Measurements from ENCODE around the gene MKNK2. TPM values are rescaled to one million over a fixed set of nuclear protein-coding genes. Genes with fewer than 3 reads are reported as not detected.

Gene MKNK2
- total RNA-seq, 2 donors from 2014 or later, result 127 to 174 TPM

GRCh38 chr19:2061495-2062388, 10.7 kb upstream of the MKNK2 start:
- ATAC-seq (peak; percentile 88 to 90), DNase-seq (peak; percentile 99)
- intact Hi-C loops (cut with DNase I), result no loop called here

DNA sequence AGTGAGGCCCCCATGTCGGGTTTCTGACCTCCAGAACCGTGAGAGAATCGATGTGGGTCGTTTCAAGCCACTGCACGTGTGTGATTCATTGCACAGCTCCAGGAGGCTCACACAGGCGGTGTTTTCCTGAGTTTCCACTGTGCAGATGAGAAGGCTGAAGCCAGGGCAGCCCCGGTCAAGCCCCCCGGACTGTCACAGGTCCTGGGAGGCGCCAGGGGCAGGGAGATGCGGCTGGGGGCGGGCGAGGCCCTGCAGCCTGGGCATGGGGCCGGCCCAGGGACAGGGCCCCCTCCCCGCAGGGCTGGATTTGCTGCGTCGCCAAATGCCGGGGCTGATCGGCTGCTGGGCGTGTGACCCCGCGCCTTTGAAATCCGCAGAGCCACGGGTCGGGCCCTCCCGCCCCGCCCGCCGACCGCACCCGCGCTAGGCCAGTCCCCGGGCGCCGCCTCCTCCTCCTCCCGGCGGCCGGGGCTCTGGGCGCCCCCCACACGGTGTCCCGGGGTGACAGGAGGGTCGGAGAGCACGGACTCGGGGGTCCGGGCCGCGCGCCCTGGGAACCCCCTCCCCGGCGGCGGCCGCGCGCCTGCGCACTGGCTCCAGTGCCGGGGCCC, 9.9 kb upstream of the MKNK2 start:
- intact Hi-C loops (cut with DNase I), result no loop called here
- peak; percentile 64 to 66 for ATAC-seq

DNA sequence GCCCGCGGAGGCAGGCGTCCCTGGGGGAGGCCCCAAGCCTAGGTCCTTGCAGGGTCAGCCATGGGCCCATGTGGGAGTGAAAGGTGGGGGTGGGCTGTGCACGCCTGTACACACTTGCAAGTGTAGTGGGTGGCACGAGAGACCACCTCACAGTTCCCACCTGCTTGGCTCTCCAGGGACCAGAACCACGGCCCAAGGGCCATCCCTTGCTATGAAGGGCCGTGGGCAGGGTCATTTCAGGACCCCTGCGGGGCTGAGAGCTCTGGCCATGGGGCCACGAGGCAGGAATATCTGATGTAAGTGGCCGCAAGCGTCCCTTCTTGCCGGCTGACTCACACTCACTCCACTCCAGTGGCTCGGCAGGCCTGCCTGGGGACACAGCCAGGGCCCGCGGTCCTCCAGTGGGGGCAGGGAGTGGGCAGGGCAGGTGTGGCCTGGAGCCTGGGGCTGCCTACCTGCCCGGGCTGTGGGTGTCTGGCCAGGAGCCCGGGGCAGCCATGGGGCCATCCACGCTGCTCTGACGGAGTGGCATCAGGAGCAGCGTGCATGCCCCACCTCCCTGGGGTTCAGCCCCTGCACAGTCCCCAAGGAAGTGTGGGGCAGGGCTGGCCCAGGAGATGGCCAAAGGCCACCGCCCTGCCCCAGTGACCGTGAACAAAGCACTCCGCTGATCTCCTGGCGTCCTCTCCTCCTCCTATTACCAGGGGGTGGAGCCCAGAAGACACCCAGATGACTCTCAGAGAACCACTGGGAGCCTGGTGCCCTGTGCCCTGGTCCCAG, 8.6 kb upstream of the MKNK2 start:
- DNase-seq (peak; percentile 71), ATAC-seq (peak; percentile 14 to 17)
- intact Hi-C loops (cut with DNase I), result no loop called here

More for the DNA sequence above, 9.9 kb upstream of the MKNK2 start:
- DNase-seq, result peak; percentile 81

GRCh38 chr19:2058570-2059421, 7.8 kb upstream of the MKNK2 start:
- DNase-seq (no peak), ATAC-seq (no peak)
- intact Hi-C loops (cut with DNase I), result no loop called here

DNA sequence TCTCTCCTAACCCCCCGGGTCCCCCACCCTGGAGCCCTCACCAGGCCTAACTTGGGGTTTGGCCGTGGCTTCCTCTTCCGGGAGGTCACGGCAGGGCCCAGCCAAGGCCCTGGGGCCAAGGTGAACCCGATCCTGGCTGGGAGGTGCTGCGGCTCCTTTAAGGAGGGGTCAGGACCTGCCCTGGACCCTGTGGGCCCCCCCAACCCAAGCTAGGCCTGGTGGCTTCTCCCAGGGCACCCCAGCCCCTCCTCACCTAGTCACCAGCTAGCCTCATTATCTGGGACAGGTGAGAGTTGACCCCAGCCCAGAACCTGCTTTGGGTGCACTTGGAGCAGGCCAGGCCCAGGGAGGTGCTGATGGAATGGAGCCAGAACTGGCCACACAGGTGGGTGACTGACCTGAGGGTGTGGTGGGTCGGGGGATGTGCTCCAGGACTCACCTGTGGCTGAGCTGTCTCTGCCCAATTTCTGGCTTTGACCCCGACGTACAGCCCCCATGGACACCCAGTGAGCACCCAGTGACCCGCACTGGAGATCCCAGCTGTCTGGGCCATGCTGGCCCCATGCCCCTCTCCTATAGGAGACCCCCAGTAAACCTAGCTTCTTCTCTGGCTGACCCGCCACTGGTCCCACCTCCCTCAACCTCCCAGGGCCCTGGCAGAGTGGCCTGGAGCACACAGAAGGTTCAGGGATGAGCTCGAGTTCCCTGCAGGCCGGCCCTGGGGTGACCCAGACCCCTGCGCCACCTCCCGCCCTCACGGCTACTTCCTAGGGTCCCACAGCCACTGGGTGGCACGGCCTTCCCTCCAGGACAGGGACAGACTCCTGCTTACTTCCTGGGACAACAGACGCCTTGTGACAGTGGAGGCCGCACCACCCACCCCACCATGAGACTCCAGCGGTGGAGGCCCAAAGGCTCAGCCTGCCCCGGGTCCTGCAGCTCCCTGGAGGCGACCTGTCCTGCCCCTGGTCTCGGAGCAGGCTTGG, 6.7 kb upstream of the MKNK2 start:
- DNase-seq, result no peak
- intact Hi-C loops (cut with DNase I), result no loop called here
- no peak for ATAC-seq

- ATAC-seq (no peak), DNase-seq (no peak)
- intact Hi-C loops (cut with DNase I), result no loop called here
These were observed 5.8 kb upstream of the MKNK2 start for GRCh38 chr19:2056837-2057192.

- intact Hi-C loops (cut with DNase I), result no loop called here
- DNase-seq, result peak; percentile 66
- peak; percentile 3 to 26 for ATAC-seq
These were observed 5.1 kb upstream of the MKNK2 start for GRCh38 chr19:2055931-2056836.

- intact Hi-C loops (cut with DNase I), result no loop called here
- no peak for ATAC-seq
- no peak for DNase-seq
These were observed 3.7 kb upstream of the MKNK2 start for GRCh38 chr19:2054763-2055162.

GRCh38 chr19:2053601-2054389, 2.8 kb upstream of the MKNK2 start:
- ATAC-seq (peak in 1 of 2 donors; percentile 4), DNase-seq (peak; percentile 88)
- intact Hi-C loops (cut with DNase I), result no loop called here

DNA sequence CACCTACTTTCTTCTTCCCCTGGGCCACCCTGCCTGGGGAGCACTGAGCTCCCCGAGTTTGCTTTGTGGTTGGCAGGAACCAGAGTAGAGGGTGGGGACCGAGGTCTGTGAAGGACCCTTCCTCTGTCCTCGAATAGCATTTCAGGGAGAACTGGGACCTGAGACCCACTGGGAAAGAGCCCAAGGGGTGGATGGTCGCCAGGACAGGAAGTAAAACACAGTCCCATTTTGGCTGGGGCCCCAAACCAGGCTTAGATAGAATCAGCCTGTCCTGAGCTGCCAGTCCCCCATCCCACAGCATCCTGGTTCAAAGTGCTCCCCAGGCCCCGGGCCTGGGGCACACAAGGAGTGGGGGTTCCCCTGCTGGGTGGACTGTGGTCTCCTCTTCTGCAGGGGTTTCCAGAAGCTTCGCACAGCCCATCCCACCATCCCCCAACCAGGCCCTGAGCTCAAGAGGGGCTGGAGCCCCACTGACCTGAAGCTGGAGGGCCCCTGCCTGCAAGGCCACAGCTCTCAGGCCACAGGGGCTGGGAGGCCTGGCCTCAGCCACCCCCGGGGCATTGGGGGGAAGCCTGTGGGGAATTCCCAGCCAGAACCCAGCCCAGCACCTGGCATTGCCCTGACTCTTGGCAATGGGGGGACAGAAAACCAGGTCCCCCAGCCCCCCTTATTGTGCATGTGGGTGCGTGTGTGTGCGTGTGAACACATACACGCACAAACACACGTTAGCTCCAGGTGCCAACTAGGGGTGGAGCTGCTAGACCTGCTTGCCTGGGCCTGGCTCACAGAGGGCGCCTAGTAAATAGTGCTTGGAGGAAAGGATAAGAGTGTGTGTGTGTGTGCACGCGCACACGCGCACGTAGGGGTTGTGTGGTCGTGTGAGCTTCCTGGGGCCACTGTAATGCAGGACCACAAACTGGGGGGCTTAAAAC, 995 bp upstream of the MKNK2 start:
- DNase-seq (peak; percentile 76), ATAC-seq (peak in 1 of 2 donors; percentile 14)
- intact Hi-C loops (cut with DNase I), result no loop called here

GRCh38 chr19:2050349-2050990, 574 bp downstream of the MKNK2 start:
- DNase-seq, result peak; percentile 33
- peak; percentile 2 to 9 for ATAC-seq
- intact Hi-C loops (cut with DNase I), result no loop called here

DNA sequence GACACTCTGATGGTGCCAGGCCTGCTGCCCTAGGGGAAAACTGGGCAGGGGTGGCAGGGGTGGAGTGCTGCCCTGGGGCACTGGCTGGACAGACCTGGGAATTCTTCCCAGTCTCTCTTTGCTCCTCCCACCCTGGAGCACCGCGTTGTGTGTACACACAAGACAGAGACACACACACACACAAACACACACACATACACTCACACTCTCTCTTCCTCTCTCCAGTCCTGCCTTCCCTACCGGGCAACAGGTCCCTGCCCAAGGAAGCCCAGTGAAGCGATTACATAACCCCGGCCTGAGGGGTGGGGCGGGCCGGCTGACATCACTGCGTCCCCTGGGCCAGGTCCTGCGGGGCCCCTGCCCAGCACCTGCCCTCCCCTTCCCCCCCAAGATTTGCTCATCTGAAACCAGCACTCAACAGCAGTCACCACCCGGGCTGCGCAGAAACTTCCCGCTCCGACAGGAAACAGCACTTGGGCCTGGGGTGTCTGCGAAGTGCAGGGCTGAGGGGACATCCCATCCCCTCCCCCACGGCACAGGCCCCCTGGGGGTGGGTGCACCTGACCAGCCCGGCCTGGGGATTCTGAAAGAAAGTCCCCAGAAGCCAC, 1.2 kb downstream of the MKNK2 start:
- intact Hi-C loops (cut with DNase I), result no loop called here
- peak; percentile 46 to 61 for ATAC-seq

DNA sequence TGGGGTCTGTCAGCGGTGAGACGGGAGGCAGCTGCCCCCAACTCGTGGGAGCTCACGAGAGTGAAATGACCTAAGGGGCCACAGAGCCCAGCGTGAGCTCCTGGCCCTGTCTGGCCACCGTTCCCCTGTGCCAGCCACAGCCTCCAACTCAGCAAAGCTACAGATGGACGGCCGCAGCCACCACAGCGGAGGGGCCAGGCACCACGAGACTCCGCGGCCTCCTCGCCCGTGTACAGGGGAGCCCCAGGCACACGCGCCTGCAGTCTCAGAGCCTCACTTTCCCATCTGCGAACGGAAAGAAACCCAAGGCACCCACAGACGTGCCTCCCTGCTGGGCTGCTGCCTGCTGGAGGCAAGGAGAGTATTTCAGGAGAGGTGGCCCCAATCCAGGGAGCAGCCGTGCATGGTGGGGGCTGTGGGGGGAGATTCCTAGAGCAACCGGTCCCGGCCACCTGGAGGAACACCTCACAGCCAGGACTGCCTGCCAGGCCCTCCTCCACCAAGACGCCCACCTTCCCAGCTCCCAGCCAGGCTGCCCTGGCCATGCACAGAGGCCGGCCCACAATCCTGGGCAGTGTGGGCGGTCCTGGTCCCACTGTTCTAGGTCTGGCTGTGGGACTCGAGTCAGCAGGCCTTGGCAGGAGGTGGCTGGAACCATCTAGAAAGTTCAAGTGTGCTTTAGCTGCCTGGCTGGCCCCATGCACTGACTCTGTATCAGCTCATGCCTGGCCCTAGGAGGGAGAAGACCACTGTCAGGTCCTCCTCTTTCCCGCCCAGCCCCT, 1.9 kb downstream of the MKNK2 start:
- DNase-seq (peak; percentile 48), ATAC-seq (peak in 1 of 2 donors; percentile 2)
- intact Hi-C loops (cut with DNase I), result no loop called here

More for the DNA sequence above, 1.2 kb downstream of the MKNK2 start:
- peak; percentile 80 for DNase-seq

All from left cardiac atrium (tissue), 4 donors.